CD4-positive, alpha-beta memory T cell (primary cell): ENCODE measurements around the gene NPTN. TPM values are rescaled to one million over a fixed set of nuclear protein-coding genes. Genes with fewer than 3 reads are reported as not detected.

Experiments used
- CTCF ChIA-PET: fragments of 350-600 bp; sonication (Branson Sonifier 250); formaldehyde crosslinking; loops from one replicate; lab custom pipeline; 2021; ENCODE audit warnings: inconsistent platforms; ENCODE audit not compliant: partially characterized antibody; lab: Charles Lee
- POLR2A ChIA-PET: fragments of 350-600 bp; sonication (Branson Sonifier 250); formaldehyde crosslinking; loops from one replicate; lab custom pipeline; 2021; ENCODE audit not compliant: partially characterized antibody; lab: Charles Lee
- DNase-seq, 5 donors: peaks; one replicate each; pipeline versions ENCODE4 v3.0.0 to v3.0.0-alpha.2; 2020 to 2022; ENCODE audit warnings: mixed read lengths in 1 of 5
- H3K27ac ChIP-seq: one replicate; pipeline ENCODE4 v1.7.0; 2013; ENCODE audit warnings: low read depth, low read length
- H3K27me3 ChIP-seq: 2 replicates; pipeline ENCODE4 v1.7.0; 2013; ENCODE audit warnings: mild to moderate bottlenecking, low read length, moderate library complexity; ENCODE audit not compliant: insufficient read depth
- H3K36me3 ChIP-seq: 2 replicates; pipeline ENCODE4 v1.7.0; 2013; ENCODE audit warnings: mild to moderate bottlenecking, low read length, moderate library complexity; ENCODE audit not compliant: insufficient read depth
- H3K4me1 ChIP-seq: 2 replicates; pipeline ENCODE4 v1.7.0; 2013; ENCODE audit warnings: mild to moderate bottlenecking, low read length, moderate library complexity; ENCODE audit not compliant: insufficient read depth
- H3K4me3 ChIP-seq, 2 donors: one replicate each; pipeline ENCODE4 v1.7.0; 2013; ENCODE audit warnings: low read length in 2 of 2, mild to moderate bottlenecking in 1 of 2
- H3K9me3 ChIP-seq, 2 donors: one replicate each; pipeline ENCODE4 v1.7.0; 2013; ENCODE audit warnings: low read length in 2 of 2, control low read depth in 1 of 2; ENCODE audit not compliant: control insufficient read depth in 1 of 2
- H3K27ac Mint-ChIP-seq, 7 donors: one replicate each; pipeline ENCODE4 v1.8.0; 2020 to 2021; ENCODE audit warnings: mixed read lengths in 7 of 7, mild to moderate bottlenecking in 6 of 7, inconsistent platforms in 3 of 7, moderate library complexity in 3 of 7
- H3K27me3 Mint-ChIP-seq, 2 donors: one replicate each; pipeline ENCODE4 v1.8.0; 2020 to 2021; ENCODE audit warnings: mixed read lengths in 2 of 2
- H3K36me3 Mint-ChIP-seq, 2 donors: one replicate each; pipeline ENCODE4 v1.8.0; 2020 to 2021; ENCODE audit warnings: mixed read lengths in 2 of 2, inconsistent platforms in 1 of 2, mild to moderate bottlenecking in 1 of 2
- H3K4me1 Mint-ChIP-seq, 4 donors: one replicate each; pipeline ENCODE4 v1.8.0; 2020 to 2021; ENCODE audit warnings: mixed read lengths in 4 of 4, mild to moderate bottlenecking in 1 of 4
- H3K4me3 Mint-ChIP-seq, 8 donors: one replicate each; pipeline ENCODE4 v1.8.0; 2020 to 2021; ENCODE audit warnings: mixed read lengths in 8 of 8, mild to moderate bottlenecking in 7 of 8, moderate library complexity in 6 of 8, inconsistent platforms in 3 of 8
- H3K9me3 Mint-ChIP-seq, 8 donors: one replicate each; pipeline ENCODE4 v1.8.0; 2020 to 2021; ENCODE audit warnings: mixed read lengths in 8 of 8, mild to moderate bottlenecking in 5 of 8, inconsistent platforms in 3 of 8, moderate library complexity in 1 of 8
- intact Hi-C: fragments of 100-400 bp; cut with micrococcal nuclease; formaldehyde crosslinking; loops from one replicate; pipeline ENCODE4 v1.15.1; 2023
- polyA plus RNA-seq, 2 donors: library from polyadenylated mRNA; unstranded; fragments of 300-500 nt; fragmentation: Illumina TruSeq; gene quantifications; one replicate each; pipeline ENCODE4 v1.2.3, GENCODE V29; 2021
- total RNA-seq, 2 experiments: library from RNA; stranded (reverse); gene quantifications; one replicate each; pipeline ENCODE4 v1.2.3, GENCODE V29; 2021

Gene NPTN
- total and polyA plus RNA-seq, 4 experiments from 2014 or later, result 33.5 to 39.8 (median 36.5) TPM

DNA sequence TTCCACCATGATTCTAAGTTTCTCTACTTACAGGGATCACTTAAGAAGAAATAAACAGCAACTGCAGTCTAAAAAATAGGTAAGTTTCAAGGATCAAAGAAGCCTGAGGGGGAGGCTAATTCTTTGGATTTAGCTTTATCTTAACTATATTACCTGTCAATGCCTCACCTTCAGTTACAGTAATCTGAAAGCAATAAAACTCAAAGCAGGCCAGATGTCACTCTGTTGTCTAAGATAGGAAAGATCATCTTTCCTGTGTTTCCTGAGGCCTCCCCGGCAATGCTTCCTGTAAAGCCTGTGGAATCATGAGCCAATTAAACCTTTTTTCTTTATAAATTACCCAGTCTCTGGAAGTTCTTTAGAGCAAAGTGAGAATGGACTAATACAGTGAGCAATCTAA is 60.2 kb downstream of the NPTN start:
- H3K4me3 ChIP-seq, result no peak overlapping the region
- no peaks in the 10 kb centered on the region for H3K9me3 ChIP-seq
- H3K27ac Mint-ChIP-seq, result no peak overlapping the region
- H3K9me3 Mint-ChIP-seq, result no peaks in the 10 kb centered on the region
- no peak for DNase-seq
- no peak overlapping the region for H3K4me3 Mint-ChIP-seq
- POLR2A ChIA-PET, result no interaction called here
- H3K4me1 Mint-ChIP-seq, result peaks cover 0 to 2% (median under 1%) of the 10 kb centered on the region in 4 donors
- H3K27me3 ChIP-seq, result no peaks in the 10 kb centered on the region
- H3K4me1 ChIP-seq, result no peaks in the 10 kb centered on the region
- peaks cover 45 to 72% of the 10 kb centered on the region in 2 donors for H3K36me3 Mint-ChIP-seq
- CTCF ChIA-PET, result no interaction called here
- no peak overlapping the region for H3K27ac ChIP-seq
- intact Hi-C loops, result no loop called here
- peaks cover 40% of the 10 kb centered on the region for H3K36me3 ChIP-seq
- H3K27me3 Mint-ChIP-seq, result no peaks in the 10 kb centered on the region

DNA sequence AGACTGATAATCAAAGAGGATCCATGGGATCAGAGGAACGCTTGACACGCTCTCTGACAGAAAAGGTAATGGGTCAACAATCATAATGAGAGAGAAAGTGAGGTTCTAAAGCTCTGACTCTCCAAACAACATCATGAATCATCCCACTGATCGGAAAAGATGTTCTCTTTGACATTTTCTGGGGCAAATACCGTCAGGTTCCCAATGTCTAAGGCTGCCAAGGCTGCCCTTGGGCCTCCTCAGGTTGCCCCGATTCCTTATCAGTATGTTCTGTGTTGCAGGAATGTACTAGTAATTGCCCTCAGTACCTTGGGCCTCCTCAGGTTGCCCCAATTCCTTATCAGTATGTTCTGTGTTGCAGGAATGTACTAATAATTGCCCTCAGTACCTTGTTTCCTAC is 60.9 kb downstream of the NPTN start:
- CTCF ChIA-PET, result no interaction called here
- Mint-ChIP-seq H3K27me3 (no peaks in the 10 kb centered on the region), H3K9me3 (no peaks in the 10 kb centered on the region), H3K36me3 (peaks cover 46 to 76% of the 10 kb centered on the region in 2 donors), H3K4me3 (no peak overlapping the region), H3K27ac (no peak overlapping the region), H3K4me1 (peaks cover 0 to 2% (median 0%) of the 10 kb centered on the region in 4 donors)
- H3K4me1 ChIP-seq, result no peaks in the 10 kb centered on the region
- H3K36me3 ChIP-seq, result peaks cover 48% of the 10 kb centered on the region
- DNase-seq, result no peak
- no peaks in the 10 kb centered on the region for H3K9me3 ChIP-seq
- H3K4me3 ChIP-seq, result no peak overlapping the region
- POLR2A ChIA-PET, result no interaction called here
- no peaks in the 10 kb centered on the region for H3K27me3 ChIP-seq
- H3K27ac ChIP-seq, result no peak overlapping the region
- intact Hi-C loops, result no loop called here

DNA sequence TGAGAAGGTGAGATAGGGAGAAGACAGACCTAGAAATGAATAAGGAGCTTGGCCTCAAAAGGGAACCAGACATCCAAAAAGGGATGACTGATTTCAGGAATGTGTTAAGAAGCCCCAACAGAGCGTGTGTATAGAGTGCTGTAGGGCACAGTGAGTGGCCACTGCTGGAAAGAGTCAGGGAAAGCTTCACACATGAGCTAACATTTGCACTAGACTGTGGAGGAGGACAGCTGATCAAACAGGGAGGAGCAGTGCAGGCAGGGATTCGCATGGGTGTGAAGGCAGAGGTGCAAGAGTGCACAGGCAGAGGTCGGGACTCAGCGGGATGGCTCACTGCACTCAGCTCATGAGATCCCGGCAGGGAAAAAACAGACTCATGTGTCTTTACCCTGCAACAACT is 61.8 kb downstream of the NPTN start:
- H3K27ac ChIP-seq, result no peak overlapping the region
- Mint-ChIP-seq H3K27ac (peak overlapping the region in 3 of 7 donors; percentile 11 to 26 (median 20)), H3K9me3 (no peaks in the 10 kb centered on the region), H3K4me3 (no peak overlapping the region), H3K36me3 (peaks cover 44 to 82% of the 10 kb centered on the region in 2 donors), H3K27me3 (no peaks in the 10 kb centered on the region), H3K4me1 (peaks cover 0 to 2% (median 0%) of the 10 kb centered on the region in 4 donors)
- intact Hi-C loops, result no loop called here
- ChIA-PET CTCF (interaction anchor here (0.6 kb wide), 1 partner anchor 852 kb away, joined by 3 read pairs; no protein-coding TSS in a partner anchor), POLR2A (no interaction called here)
- H3K27me3 ChIP-seq, result no peaks in the 10 kb centered on the region
- DNase-seq, result no peak
- no peaks in the 10 kb centered on the region for H3K9me3 ChIP-seq
- no peaks in the 10 kb centered on the region for H3K4me1 ChIP-seq
- H3K36me3 ChIP-seq, result peaks cover 49% of the 10 kb centered on the region
- H3K4me3 ChIP-seq, result no peak overlapping the region

DNA sequence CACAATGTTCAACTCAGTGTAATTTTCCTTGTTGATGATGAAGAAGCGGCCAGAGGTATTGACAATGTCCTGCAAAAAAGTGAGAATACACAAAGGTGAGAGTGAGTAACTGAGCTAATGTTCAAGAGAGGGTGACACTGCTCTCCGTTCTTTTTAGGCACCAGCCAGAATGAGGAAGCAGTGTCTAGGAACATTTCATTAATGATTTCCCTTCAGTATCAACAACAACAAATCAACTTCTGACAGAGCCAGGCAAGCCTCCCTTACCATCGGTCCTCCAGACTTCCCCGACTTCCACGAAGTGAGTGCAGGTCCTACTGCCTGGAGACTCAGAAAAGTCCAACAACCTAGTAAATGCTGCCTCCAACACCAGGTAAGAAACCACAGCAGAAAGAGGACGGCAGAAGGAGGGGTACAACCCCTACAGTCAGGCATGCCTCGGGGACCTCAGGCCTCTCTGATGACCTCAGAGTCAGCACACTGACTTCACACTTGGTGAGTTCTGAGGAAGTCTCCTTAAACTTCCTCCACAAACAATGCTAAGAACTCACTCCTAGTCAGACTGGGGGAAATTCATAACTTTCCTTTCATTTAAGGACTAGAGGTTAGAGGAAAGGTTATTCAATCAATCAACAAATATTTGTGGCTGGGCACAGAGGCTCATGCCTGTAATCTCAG is 62.7 kb downstream of the NPTN start:
- no peak for DNase-seq
- no peaks in the 10 kb centered on the region for H3K27me3 Mint-ChIP-seq
- Histone ChIP-seq H3K27me3 (no peaks in the 10 kb centered on the region), H3K36me3 (peaks cover 47% of the 10 kb centered on the region), H3K4me1 (no peaks in the 10 kb centered on the region), H3K4me3 (no peak overlapping the region), H3K9me3 (no peaks in the 10 kb centered on the region), H3K27ac (no peak overlapping the region)
- intact Hi-C loops, result no loop called here
- peaks cover 0 to 2% (median 0%) of the 10 kb centered on the region in 4 donors for H3K4me1 Mint-ChIP-seq
- POLR2A ChIA-PET, result no interaction called here
- no peak overlapping the region for H3K4me3 Mint-ChIP-seq
- peaks cover 48 to 84% of the 10 kb centered on the region in 2 donors for H3K36me3 Mint-ChIP-seq
- CTCF ChIA-PET, result no interaction called here
- H3K9me3 Mint-ChIP-seq, result no peaks in the 10 kb centered on the region
- peak overlapping the region in 1 of 7 donors; percentile 40 for H3K27ac Mint-ChIP-seq

DNA sequence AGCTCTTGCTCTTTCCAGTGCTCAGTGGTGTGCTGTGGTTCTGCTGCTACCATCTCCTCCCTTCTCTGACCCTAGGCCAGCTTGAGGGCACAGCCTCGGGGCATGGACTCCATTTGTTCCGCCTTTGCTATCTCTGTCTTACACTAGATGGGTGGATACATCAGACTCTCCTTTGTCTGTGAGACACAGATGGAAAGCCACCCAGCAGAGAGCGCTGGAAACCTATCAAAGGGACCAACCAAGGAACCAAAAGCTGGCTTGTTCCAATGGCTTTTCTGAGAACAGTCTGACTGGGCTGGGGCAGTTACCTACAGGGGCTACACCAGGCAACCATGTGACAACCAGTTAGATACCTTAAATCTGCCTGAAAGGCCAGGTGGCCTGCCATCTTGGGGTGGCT is 63.8 kb downstream of the NPTN start:
- ChIA-PET POLR2A (no interaction called here), CTCF (interaction anchor here (0.8 kb wide), 1 partner anchor 9 kb away, joined by 3 read pairs; no protein-coding TSS in a partner anchor)
- Mint-ChIP-seq H3K9me3 (no peaks in the 10 kb centered on the region), H3K27ac (no peak overlapping the region), H3K4me3 (no peak overlapping the region), H3K4me1 (peaks cover 0 to 2% (median 0%) of the 10 kb centered on the region in 4 donors), H3K36me3 (peaks cover 52 to 88% of the 10 kb centered on the region in 2 donors), H3K27me3 (no peaks in the 10 kb centered on the region)
- H3K4me1 ChIP-seq, result no peaks in the 10 kb centered on the region
- no peak overlapping the region for H3K27ac ChIP-seq
- no peaks in the 10 kb centered on the region for H3K27me3 ChIP-seq
- no peak for DNase-seq
- H3K9me3 ChIP-seq, result no peaks in the 10 kb centered on the region
- intact Hi-C loops, result no loop called here
- H3K36me3 ChIP-seq, result peaks cover 45% of the 10 kb centered on the region
- no peak overlapping the region for H3K4me3 ChIP-seq

DNA sequence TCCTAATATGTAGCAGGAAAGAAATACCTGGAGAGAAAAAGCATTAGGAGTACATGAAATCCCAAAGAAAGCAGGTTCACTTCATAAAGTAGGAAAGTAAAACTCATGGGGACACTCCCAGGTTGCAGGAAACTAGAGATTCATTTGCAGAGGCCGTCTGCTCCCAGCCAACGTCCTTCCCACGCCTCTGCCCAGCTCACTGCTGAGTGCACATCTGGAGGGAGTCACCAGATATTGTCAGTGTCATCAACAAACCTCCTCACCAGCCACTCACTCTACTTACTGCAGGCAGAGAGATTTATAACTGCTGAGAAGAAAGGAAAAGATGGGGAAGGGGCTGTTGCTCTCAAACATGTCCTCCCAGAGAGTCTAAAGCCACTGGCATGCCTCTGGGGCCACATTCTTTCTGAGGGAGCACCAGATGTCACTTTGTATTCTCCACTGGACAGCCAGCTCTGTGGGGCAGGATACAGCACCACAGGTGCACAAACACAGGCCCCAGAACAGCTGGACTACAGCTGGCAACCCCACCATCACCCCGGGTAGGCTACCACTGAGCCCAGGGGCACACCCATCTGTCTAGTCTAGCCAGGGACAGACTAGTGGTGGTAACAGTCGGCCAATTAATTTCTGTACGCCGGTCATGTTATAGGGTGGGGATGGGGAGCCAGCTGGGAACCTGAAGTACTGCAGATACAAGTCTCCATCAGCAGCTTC is 64.5 kb downstream of the NPTN start:
- POLR2A ChIA-PET, result no interaction called here

DNA sequence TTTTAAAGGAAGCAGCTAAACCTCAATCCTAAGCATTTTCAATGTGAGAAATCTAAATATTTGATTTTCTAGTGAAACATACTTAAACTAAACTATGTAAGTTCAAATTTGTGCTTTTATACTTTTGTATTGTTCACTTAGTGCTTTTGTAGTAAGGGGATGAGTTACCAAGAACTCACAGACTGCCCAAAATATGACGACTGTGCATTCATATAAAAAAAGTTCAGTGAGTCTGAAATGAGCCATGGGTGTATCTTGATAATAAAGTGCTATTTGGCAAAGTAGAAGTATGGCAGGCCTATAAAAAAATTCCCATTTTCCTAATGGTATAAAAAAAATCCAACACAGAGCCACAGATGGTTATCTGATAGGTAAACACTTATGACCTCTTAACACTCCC is 66.2 kb downstream of the NPTN start:
- peaks cover 0 to 2% (median 0%) of the 10 kb centered on the region in 4 donors for H3K4me1 Mint-ChIP-seq
- Histone ChIP-seq H3K9me3 (no peaks in the 10 kb centered on the region), H3K27ac (no peak overlapping the region), H3K4me3 (no peak overlapping the region), H3K4me1 (no peaks in the 10 kb centered on the region), H3K27me3 (no peaks in the 10 kb centered on the region), H3K36me3 (peaks cover 42% of the 10 kb centered on the region)
- ChIA-PET POLR2A (no interaction called here), CTCF (interaction anchor here (0.9 kb wide), 1 partner anchor 69 kb away, joined by 6 read pairs; no protein-coding TSS in a partner anchor)
- H3K27me3 Mint-ChIP-seq, result no peaks in the 10 kb centered on the region
- no peak overlapping the region for H3K4me3 Mint-ChIP-seq
- H3K9me3 Mint-ChIP-seq, result no peaks in the 10 kb centered on the region
- intact Hi-C loops, result no loop called here
- DNase-seq, result no peak
- H3K36me3 Mint-ChIP-seq, result peaks cover 56 to 91% of the 10 kb centered on the region in 2 donors
- peak overlapping the region in 1 of 7 donors; percentile 39 for H3K27ac Mint-ChIP-seq

More for the DNA sequence above, 64.5 kb downstream of the NPTN start:
- CTCF ChIA-PET, result no interaction called here
- Histone ChIP-seq H3K4me3 (no peak overlapping the region), H3K27me3 (no peaks in the 10 kb centered on the region), H3K4me1 (no peaks in the 10 kb centered on the region), H3K9me3 (no peaks in the 10 kb centered on the region), H3K36me3 (peaks cover 45% of the 10 kb centered on the region), H3K27ac (no peak overlapping the region)
- no peak overlapping the region for H3K27ac Mint-ChIP-seq
- peaks cover 0 to 2% (median 0%) of the 10 kb centered on the region in 4 donors for H3K4me1 Mint-ChIP-seq
- intact Hi-C loops, result no loop called here
- H3K27me3 Mint-ChIP-seq, result no peaks in the 10 kb centered on the region
- peaks cover 47 to 88% of the 10 kb centered on the region in 2 donors for H3K36me3 Mint-ChIP-seq
- H3K4me3 Mint-ChIP-seq, result no peak overlapping the region
- H3K9me3 Mint-ChIP-seq, result no peaks in the 10 kb centered on the region
- no peak for DNase-seq
